HG02642 (cell line): ENCODE results near the gene CDH23.

ENCODE experiments used
- ATAC-seq: cut with Tn5 transposase; IDR thresholded peaks from one replicate; pipeline ENCODE4 v1.9.1; 2021; ENCODE audit warnings: mild to moderate bottlenecking; ENCODE audit not compliant: unreplicated experiment, poor library complexity

Gene CDH23

DNA sequence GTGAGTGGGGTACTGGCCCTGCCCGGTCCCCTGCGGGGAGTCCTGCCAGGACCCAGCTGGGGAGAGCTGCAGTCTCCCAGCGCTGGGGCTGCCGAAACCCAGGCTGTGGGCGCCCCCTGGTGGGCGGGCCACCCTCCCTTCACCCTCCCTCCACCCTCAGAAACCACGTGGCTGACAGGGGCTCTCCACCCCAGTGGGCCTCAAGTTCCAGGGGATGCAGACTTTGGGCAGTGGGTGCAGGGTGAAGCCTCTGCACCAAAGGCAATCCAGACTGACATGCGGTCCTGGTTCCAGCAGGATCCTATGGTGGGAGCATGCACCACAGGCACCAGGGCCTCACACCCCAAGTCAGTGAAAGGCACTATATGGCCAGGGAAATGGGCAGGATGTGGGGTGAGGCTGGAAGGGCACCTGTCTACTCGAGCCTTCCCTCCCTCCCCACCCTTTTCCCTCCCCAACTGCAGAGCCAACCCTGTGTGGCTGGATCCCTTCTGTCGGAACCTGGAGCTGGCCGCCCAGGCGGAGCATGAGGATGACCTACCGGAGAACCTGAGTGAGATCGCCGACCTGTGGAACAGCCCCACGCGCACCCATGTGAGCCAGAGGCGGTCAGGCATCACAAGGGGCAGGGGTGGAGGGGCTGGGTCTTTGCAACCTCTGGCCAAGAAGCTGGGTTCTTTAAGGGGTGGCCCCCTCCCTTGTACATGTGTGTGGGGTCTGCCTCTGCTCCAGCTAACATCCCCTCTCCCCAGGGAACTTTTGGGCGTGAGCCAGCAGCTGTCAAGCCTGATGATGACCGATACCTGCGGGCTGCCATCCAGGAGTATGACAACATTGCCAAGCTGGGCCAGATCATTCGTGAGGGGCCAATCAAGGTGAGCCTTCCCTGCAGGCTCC is 415.5 kb downstream of the CDH23 start:
- ATAC-seq, result peak; percentile 62

DNA sequence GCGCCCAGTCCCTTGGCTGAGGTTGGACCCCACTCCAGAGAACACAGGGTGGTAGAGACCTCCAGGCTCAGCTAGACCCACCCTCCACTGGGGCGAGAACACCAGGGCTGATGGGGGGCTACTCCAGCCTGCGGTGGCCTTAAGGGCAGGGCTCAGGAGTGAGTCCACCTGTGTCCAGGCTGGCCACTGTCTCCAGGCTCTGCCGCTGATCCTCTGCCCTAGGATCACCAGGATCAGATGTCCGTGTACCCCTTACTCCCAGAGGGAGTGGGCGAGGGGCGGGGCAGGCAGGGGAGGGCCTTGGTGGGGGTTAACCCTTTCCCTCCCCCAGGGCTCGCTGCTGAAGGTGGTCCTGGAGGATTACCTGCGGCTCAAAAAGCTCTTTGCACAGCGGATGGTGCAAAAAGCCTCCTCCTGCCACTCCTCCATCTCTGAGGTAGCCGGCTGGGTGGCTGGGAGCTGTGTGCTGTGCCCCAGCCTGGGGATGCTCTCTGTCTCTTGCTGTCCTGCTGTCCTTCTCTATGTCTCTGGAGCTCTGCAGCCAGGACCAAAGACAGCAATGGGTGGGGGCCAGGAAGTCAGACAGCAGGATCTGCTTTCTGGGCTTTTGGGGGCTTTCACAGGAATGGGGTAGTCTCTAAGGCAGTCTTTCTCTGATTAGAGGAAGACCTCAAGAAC is 416.3 kb downstream of the CDH23 start:
- ATAC-seq, result no peak

GRCh38 chr10:71814922-71815411 is 418.2 kb downstream of the CDH23 start:
- ATAC-seq, result no peak

DNA sequence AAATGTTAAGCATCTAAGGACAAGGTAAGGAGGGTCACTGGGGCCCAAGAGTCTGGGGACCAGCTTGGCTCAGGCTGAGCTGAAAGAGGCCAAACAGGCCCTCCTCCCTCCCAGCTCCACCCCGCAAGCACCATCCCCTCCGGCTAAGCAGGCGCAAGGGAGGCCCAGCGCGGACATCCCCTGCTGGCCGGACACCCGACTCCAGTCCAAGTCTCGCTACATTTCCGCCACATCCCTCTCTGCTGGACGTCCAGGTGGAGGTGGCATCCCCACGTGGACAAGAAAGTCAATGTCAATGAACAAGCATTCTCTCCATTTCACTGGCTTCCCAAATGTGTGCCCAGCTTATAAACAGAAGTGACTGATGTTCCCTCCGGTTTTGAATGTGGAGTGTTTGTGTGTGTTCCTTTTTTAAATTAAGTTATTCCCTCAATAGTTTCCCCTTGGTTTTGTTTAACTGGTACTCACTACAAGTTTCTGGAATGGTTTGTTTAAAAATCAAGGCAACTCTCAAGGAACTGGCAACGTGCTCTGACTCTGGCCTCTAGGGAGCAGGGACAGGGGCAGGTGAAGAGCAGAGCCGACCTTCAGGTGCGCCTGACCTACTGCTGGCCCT is 418.9 kb downstream of the CDH23 start:
- no peak for ATAC-seq

GRCh38 chr10:71816421-71816851 is 419.7 kb downstream of the CDH23 start:
- no peak for ATAC-seq

GRCh38 chr10:71816936-71817618 is 420.4 kb downstream of the CDH23 start:
- no peak for ATAC-seq

DNA sequence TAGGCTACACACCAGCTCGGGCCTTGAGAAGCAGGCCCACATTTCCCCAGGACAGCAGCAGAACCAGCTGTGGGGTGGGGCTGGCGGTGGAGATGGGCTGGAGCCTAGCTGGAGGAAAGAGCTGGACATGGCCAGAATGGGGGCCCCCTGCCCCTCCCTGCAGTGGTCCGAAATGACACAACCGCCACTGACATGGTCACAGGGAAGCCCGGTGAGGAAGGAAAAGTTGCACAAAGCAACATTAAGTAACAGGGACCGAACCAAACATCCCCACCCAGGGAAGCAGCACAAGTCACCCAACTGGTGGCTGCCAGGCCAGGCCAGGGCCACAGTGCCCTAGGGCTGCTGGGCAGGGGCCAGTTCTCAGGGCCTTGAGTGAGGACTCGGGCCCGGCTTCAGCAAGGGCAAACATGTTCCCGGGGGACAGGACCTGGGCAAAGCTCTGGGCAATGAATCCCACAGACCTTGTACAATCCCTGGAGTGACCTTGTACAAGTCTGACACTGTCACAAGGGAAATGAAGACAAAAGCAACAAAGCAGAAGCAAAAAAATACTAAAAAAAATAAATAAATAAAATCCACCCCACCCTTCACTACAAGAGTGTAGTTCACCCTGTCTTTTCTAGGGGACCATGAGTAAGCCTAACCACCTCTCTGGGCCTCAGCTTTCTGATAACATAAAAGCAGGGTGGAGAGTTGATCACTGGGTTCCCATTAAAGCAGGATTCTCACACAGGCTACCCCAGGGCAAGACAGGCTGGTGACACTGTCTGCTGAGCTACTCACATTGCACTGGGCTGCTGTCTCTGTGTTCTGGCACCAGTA is 421.3 kb downstream of the CDH23 start:
- no peak for ATAC-seq

DNA sequence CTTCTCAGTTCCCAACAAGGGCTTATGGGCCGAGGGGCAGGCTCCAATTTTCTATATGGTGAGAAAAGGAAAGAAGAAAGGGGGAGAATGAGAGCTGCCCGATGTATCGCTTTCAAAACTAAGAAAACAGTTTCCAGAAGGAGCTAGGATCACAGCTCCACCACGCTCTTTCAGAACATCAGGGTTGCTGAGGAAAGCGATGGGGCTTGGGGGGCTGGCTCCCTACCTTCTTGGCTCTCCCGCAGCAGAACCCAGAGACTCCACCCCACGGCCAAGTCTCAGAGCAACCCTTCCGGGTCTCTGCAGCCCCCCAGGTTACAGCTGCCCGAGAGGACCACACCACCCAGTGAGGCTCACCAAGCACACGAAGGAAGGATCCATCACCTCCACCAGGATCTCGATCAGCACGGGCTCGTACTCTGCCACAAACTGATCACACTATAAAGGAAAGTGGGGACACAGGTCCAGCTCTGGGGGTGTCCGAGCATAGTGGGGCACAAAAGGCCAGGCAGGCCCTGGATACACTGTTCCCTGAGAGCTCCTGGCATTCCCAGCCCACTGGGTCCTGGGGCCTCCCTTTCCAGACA is 422.0 kb downstream of the CDH23 start:
- no peak for ATAC-seq

GRCh38 chr10:71819441-71819861 is 422.7 kb downstream of the CDH23 start:
- ATAC-seq, result no peak

GRCh38 chr10:71819985-71820384 is 423.3 kb downstream of the CDH23 start:
- ATAC-seq, result no peak

DNA sequence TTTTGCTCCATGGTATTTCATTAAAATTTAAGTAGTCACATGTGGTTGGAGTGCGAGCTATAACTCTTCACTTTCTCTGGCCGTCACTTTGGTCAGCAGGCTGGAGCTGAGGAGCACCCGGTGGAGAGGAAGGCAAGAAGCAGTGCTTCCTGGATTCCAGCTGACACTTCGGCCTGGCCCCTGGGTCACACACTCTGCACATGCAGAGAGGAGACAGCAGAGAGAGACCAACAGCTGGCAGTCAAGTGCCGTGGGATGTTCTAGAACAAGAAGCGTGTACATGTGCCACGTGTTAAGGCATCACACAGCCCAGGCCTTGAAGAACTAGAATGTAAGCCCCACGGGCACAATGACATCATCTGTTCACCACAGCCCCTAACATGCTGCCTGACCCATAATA is 424.2 kb downstream of the CDH23 start:
- ATAC-seq, result no peak

GRCh38 chr10:71821909-71822763 is 425.4 kb downstream of the CDH23 start:
- no peak for ATAC-seq

DNA sequence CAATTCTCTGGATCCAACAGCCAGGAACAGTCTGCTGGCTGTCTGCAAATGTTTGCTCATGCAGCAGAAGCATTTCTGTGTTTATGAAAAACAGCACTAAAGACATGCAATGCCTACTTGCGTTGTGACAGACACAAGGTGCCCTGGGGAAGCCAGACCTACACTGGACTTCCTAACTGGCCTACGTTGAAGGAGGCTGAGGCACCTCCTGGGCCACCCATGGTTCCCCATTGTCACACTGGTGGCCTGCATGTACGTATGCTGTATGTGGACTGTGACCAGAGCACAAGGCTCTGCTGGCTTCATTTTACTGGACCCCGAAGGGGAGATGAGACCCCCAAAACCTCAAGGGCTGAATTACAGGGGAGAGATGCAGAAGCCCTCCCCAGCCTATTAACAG is 426.6 kb downstream of the CDH23 start:
- no peak for ATAC-seq

GRCh38 chr10:71824333-71824732 is 427.6 kb downstream of the CDH23 start:
- ATAC-seq, result no peak

DNA sequence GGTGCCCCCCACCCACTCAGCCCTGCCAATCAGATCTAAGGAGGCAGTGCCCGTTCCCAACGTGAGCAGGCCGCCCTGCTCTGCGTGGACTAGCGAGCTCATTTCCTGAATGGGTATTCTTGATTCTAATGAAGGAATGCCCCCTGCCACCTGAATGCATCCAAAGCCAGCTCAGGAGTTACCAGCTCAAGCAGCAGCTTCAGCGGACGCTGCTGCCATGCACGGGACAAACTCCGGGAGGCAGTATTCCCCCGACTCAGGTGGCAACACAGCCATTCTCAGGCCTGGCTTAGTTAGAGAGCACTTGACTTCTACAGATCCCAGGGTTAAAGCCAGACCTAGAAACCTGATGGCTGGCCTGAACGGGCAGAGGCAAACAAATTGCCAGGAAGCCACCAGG is 428.5 kb downstream of the CDH23 start:
- no peak for ATAC-seq

DNA sequence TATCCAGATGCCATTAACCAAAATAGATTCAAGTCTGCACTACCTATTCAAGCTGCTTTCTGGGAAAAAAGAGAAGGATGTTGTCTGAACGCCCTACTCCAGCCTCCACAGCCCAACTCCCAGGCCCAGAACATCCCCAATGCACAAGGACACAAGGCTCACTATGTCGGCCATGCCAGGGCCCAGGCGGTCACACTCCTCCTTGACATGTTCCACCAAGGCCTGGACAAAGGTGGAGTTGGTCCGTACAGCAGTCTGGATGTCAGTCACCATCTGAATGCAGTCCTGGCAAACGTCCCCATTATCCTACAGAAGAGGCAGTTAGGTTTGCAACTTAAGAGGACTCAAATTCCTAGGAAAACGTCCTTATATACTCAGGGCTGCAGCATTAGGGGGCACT is 431.1 kb downstream of the CDH23 start:
- no peak for ATAC-seq

DNA sequence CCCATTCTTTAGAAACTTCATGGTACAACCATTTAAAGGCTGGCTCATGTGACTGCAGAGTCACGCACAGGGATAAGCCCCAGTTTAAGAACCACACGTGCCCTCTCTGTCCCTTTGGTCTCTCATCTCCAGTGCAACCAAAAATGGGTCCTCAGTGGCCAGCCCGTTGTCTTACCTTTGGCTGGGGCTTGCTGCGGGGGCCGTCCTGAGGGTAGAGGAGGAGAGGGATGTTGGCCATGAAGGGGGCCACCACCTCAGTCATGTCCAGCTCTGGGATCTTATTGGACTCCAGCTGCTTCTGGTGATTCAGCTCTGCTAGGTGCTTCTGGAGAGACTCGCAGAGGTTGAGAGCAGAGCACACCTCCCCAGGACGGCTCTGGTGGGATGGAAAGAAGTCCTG is 432.0 kb downstream of the CDH23 start:
- no peak for ATAC-seq

DNA sequence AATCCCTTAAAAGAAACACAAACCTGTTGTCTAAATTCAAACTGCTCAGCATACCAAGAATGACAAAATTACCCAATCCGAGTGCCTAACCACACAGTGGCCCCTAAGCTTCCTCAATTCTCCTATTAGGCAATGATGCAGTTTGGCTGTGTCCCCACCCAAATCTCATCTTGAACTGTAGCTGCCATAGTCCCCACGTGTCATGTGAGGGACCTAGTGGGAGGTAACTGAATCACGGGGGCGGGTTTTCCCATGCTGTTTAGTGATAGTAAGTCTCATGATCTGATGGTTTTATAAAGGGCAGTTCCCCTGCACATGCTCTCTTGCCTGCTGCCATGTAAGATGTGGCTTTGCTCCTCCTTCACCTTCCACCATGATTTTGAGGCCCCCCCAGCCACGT is 432.5 kb downstream of the CDH23 start:
- ATAC-seq, result no peak
